ENCODE measurements around the gene MEX3D.

The MEX3D gene

DNA sequence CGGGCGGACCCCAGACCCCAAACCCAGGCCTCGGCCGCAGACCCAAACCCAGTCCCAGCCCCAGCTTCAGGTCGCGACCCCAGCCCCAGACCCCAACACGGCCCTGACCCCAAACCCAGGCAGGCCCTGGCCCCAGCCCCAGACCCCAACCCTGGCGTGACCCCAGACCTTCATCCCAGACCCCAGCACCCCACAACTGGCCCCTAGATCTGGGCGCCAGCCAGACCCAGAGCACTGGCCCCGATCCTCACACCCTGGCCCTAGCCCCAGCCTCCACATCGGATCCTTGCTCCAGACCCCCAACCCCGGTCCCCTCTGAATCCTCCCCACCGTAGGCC, 17.1 kb upstream of the MEX3D start:
- DNase-seq (ENCODE audit: low read depth, low spot score): no peak
- H3K4me3 ChIP-seq (ENCODE audit: low read depth, low read length): no peak overlapping the region
- in situ Hi-C loops (cut with HindIII; ENCODE audit: low sequenced_read_pairs): no loop called here
- TF ChIP-seq CTCF (IDR thresholded peaks at IDR 0.05; ENCODE audit: low read depth, low read length): no peak

DNA sequence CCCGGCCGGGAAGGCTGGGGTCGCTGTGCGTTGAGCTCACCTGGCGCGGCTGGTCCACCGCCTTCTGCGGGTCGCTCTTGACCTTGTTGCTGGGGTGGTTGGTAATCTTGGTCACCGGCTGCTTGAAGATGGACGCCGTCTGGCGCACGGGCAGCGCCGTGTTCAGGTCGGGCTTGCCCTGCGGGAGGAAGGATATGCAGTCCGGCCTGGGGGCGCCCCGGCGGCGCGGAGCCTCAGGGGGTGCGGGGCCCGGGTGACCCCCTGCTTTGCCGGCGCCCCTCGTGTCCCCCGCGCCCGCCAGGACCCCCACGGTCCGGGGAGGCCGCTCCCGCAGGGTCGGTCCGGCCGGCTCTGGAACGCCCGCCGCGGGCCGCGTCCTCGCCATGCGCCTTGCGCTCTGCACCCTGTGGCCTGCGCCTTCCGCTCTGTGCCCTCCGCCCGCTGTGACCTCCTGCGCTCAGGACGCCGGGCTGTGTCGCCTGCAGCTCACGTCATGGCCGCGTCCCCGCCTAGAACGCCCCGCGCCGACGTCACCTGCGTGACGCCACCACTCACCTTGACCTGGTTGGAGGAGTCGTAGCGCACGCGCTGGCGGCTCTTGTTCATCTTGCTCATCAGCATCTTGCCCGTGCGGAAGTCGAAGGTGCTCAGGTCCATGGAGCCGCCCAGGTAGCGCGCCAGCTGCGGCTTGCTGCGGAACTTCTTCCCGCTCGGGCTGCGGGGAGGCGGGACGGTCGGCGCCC, 16.5 kb upstream of the MEX3D start:
- no peak for TF ChIP-seq CTCF (IDR thresholded peaks at IDR 0.05; ENCODE audit: low read depth, low read length)
- in situ Hi-C loops (cut with HindIII; ENCODE audit: low sequenced_read_pairs): no loop called here
- H3K4me3 ChIP-seq (ENCODE audit: low read depth, low read length): no peak overlapping the region
- DNase-seq (ENCODE audit: low read depth, low spot score): no peak

- no peak overlapping the region for H3K4me3 ChIP-seq (ENCODE audit: low read depth, low read length)
- no peak for TF ChIP-seq CTCF (IDR thresholded peaks at IDR 0.05; ENCODE audit: low read depth, low read length)
- in situ Hi-C loops (cut with HindIII; ENCODE audit: low sequenced_read_pairs): no loop called here
- DNase-seq (ENCODE audit: low read depth, low spot score): no peak
Measured at GRCh38 chr19:1582201-1582600, 14.1 kb upstream of the MEX3D start.

DNA sequence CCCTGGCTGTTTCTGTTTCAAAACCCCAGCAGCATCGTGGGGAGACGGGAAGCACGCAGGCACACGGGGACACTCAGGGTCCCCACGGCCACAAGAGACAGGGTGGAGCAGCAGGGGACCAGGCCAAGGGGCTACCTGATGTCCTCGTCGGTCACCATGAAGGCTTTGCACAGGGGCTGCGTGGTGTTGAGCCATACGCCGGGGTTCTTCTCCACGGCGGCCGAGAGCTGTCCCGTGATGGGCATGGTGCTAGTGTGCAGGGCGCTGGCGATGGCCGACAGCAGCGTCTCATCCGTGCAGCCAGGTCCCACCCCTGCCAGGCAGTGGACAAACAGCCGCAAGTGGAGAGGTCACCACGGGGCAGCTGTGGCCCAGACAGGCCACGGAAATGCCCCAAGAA, 12.8 kb upstream of the MEX3D start:
- in situ Hi-C loops (cut with HindIII; ENCODE audit: low sequenced_read_pairs): no loop called here
- H3K4me3 ChIP-seq (ENCODE audit: low read depth, low read length): no peak overlapping the region
- no peak for DNase-seq (ENCODE audit: low read depth, low spot score)
- TF ChIP-seq CTCF (IDR thresholded peaks at IDR 0.05; ENCODE audit: low read depth, low read length): no peak

- DNase-seq (ENCODE audit: low read depth, low spot score): no peak
- in situ Hi-C loops (cut with HindIII; ENCODE audit: low sequenced_read_pairs): no loop called here
- no peak for TF ChIP-seq CTCF (IDR thresholded peaks at IDR 0.05; ENCODE audit: low read depth, low read length)
- no peak overlapping the region for H3K4me3 ChIP-seq (ENCODE audit: low read depth, low read length)
Measured at GRCh38 chr19:1580382-1580781, 12.3 kb upstream of the MEX3D start.

DNA sequence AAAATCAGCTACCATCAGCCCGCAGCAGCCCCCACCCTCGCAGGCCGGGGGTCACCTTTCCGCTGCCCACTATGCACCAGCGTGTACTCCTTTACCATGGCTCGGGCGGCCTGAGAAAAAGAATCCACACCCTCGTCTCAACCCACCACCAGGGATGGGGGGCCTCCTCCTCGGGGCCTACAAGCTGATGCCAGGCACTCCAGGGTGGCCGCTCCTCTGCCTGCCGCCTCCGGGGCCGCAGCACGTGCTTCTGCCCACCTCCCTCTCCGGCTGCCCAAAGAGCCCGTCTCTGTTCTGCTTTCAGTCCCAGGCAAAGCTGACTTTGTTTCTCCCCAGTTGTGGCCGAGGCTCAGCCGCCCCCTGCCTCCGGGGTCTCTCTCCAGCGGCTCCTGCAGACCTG, 11.1 kb upstream of the MEX3D start:
- in situ Hi-C loops (cut with HindIII; ENCODE audit: low sequenced_read_pairs): no loop called here
- TF ChIP-seq CTCF (IDR thresholded peaks at IDR 0.05; ENCODE audit: low read depth, low read length): no peak
- DNase-seq (ENCODE audit: low read depth, low spot score): no peak
- no peak overlapping the region for H3K4me3 ChIP-seq (ENCODE audit: low read depth, low read length)

Data from astrocyte of the spinal cord (primary cell).